Suprapubic skin (tissue), 4 donors: Measurements from ENCODE around the gene SIRT5. TPM values are rescaled to one million over a fixed set of nuclear protein-coding genes. Genes with fewer than 3 reads are reported as not detected.

Experiments
- DNase-seq, 2 donors: peaks; one replicate each; pipeline ENCODE4 v3.0.0-alpha.2; 2019; ENCODE audit warnings: low spot score in 2 of 2
- H3K27ac ChIP-seq: fragments of 200-600 bp; sonication (generic); one replicate; pipeline ENCODE4 v1.5.1; 2019
- H3K27me3 ChIP-seq: fragments of 200-600 bp; sonication (generic); one replicate; pipeline ENCODE4 v1.5.1; 2019
- H3K36me3 ChIP-seq: fragments of 200-600 bp; sonication (generic); one replicate; pipeline ENCODE4 v1.5.1; 2019
- H3K4me1 ChIP-seq: fragments of 200-600 bp; sonication (generic); one replicate; pipeline ENCODE4 v1.5.1; 2019
- H3K4me3 ChIP-seq: fragments of 200-600 bp; sonication (generic); one replicate; pipeline ENCODE4 v1.5.1; 2019; ENCODE audit warnings: mild to moderate bottlenecking
- H3K9me3 ChIP-seq: fragments of 200-600 bp; sonication (generic); one replicate; pipeline ENCODE4 v1.5.1; 2019
- CTCF ChIP-seq, 2 donors: fragments of 200-600 bp in 1 of 2; fragments of 450-650 bp in 1 of 2; sonication (generic) in 1 of 2; IDR thresholded peaks; one replicate each; pipeline ENCODE4 v1.5.1; 2016 to 2019; ENCODE audit warnings: antibody characterized with exemption in 2 of 2, mild to moderate bottlenecking in 1 of 2, moderate library complexity in 1 of 2
- EP300 ChIP-seq: sonication (generic); formaldehyde crosslinking; IDR thresholded peaks from one replicate; pipeline ENCODE4 v1.6.1; 2017; ENCODE audit warnings: antibody characterized with exemption
- POLR2A ChIP-seq, 2 donors: fragments of 450-650 bp; IDR thresholded peaks; one replicate each; pipeline ENCODE4 v1.6.1; 2017; ENCODE audit warnings: antibody characterized with exemption in 2 of 2, mild to moderate bottlenecking in 2 of 2, moderate library complexity in 2 of 2
- POLR2AphosphoS5 ChIP-seq, 3 donors: sonication (generic); formaldehyde crosslinking; IDR thresholded peaks; one replicate each; pipeline ENCODE4 v1.6.1; 2017; ENCODE audit warnings: antibody characterized with exemption in 3 of 3
- WGBS: methylation state at CpG from one replicate; pipeline ENCODE4 v1.1.5; 2018; 5-methylcytosine and 5-hydroxymethylcytosine counted together
- total RNA-seq, 4 donors: library from RNA; depleted of rRNA; stranded (reverse); fragments of >200 nt; gene quantifications; one replicate each; pipeline ENCODE4 v1.1.0, GENCODE V29; 2016

The SIRT5 gene
- total RNA-seq, 4 donors from 2014 or later: 5.7 to 17.8 (median 8.7) TPM

GRCh38 chr6:13553646-13554045 lies 20.8 kb upstream of the SIRT5 start:
- H3K27me3 ChIP-seq: no peaks in the 10 kb centered on the region
- no peaks in the 10 kb centered on the region for H3K9me3 ChIP-seq
- H3K27ac ChIP-seq: no peak overlapping the region
- TF ChIP-seq CTCF (IDR thresholded peaks at IDR 0.05) (no peak), POLR2AphosphoS5 (IDR thresholded peaks at IDR 0.05) (no peak), EP300 (no peak), POLR2A (IDR thresholded peaks at IDR 0.05) (no peak)
- peaks cover 9% of the 10 kb centered on the region for H3K4me1 ChIP-seq
- H3K4me3 ChIP-seq: no peak overlapping the region
- WGBS: 71% methylated on average over 1 of the region's 1 CpG
- no peaks in the 10 kb centered on the region for H3K36me3 ChIP-seq
- DNase-seq: no peak

- Histone ChIP-seq H3K9me3 (no peaks in the 10 kb centered on the region), H3K27ac (peak overlapping the region; percentile 31), H3K4me1 (peaks cover 19% of the 10 kb centered on the region), H3K4me3 (no peak overlapping the region), H3K27me3 (no peaks in the 10 kb centered on the region), H3K36me3 (no peaks in the 10 kb centered on the region)
- no peak for TF ChIP-seq EP300
- DNase-seq: no peak
- 20% methylated on average over 7 of the region's 8 CpGs for WGBS
Measured at GRCh38 chr6:13554929-13555333, 19.5 kb upstream of the SIRT5 start.

GRCh38 chr6:13557841-13558240 lies 16.6 kb upstream of the SIRT5 start:
- DNase-seq: no peak
- TF ChIP-seq POLR2A (IDR thresholded peaks at IDR 0.05) (no peak), POLR2AphosphoS5 (IDR thresholded peaks at IDR 0.05) (no peak), CTCF (IDR thresholded peaks at IDR 0.05) (no peak), EP300 (no peak)
- no peak overlapping the region for H3K27ac ChIP-seq

GRCh38 chr6:13558718-13559117 lies 15.7 kb upstream of the SIRT5 start:
- peak overlapping the region; percentile 8 for H3K27ac ChIP-seq
- 45% methylated on average over 4 of the region's 4 CpGs for WGBS
- DNase-seq: no peak
- no peaks in the 10 kb centered on the region for H3K9me3 ChIP-seq
- no peaks in the 10 kb centered on the region for H3K36me3 ChIP-seq
- H3K4me1 ChIP-seq: peaks cover 27% of the 10 kb centered on the region
- no peaks in the 10 kb centered on the region for H3K27me3 ChIP-seq
- TF ChIP-seq CTCF (IDR thresholded peaks at IDR 0.05): no peak
- TF ChIP-seq EP300: no peak
- TF ChIP-seq POLR2A (IDR thresholded peaks at IDR 0.05): no peak
- no peak for TF ChIP-seq POLR2AphosphoS5 (IDR thresholded peaks at IDR 0.05)
- no peak overlapping the region for H3K4me3 ChIP-seq

More at GRCh38 chr6:13557841-13558240, 16.6 kb upstream of the SIRT5 start:
- H3K36me3 ChIP-seq: no peaks in the 10 kb centered on the region
- H3K4me3 ChIP-seq: no peak overlapping the region
- H3K9me3 ChIP-seq: no peaks in the 10 kb centered on the region
- H3K27me3 ChIP-seq: no peaks in the 10 kb centered on the region
- H3K4me1 ChIP-seq: peaks cover 27% of the 10 kb centered on the region

GRCh38 chr6:13559251-13559650 lies 15.2 kb upstream of the SIRT5 start:
- TF ChIP-seq EP300 (no peak), CTCF (IDR thresholded peaks at IDR 0.05) (no peak), POLR2AphosphoS5 (IDR thresholded peaks at IDR 0.05) (no peak), POLR2A (IDR thresholded peaks at IDR 0.05) (no peak)
- DNase-seq: no peak
- Histone ChIP-seq H3K4me3 (no peak overlapping the region), H3K36me3 (no peaks in the 10 kb centered on the region), H3K4me1 (peaks cover 27% of the 10 kb centered on the region), H3K9me3 (no peaks in the 10 kb centered on the region), H3K27me3 (no peaks in the 10 kb centered on the region), H3K27ac (peak overlapping the region; percentile 8)
- WGBS: 24% methylated on average over 3 of the region's 3 CpGs

- no peaks in the 10 kb centered on the region for H3K9me3 ChIP-seq
- no peaks in the 10 kb centered on the region for H3K27me3 ChIP-seq
- 80% methylated on average over 4 of the region's 4 CpGs for WGBS
- H3K4me1 ChIP-seq: peaks cover 24% of the 10 kb centered on the region
- no peak overlapping the region for H3K4me3 ChIP-seq
- H3K36me3 ChIP-seq: no peaks in the 10 kb centered on the region
- no peak for TF ChIP-seq EP300
- TF ChIP-seq CTCF (IDR thresholded peaks at IDR 0.05): no peak
- no peak for TF ChIP-seq POLR2AphosphoS5 (IDR thresholded peaks at IDR 0.05)
- no peak for TF ChIP-seq POLR2A (IDR thresholded peaks at IDR 0.05)
- no peak overlapping the region for H3K27ac ChIP-seq
- DNase-seq: no peak
Measured at GRCh38 chr6:13559968-13560650, 14.3 kb upstream of the SIRT5 start.
